HCT116 (cell line): ENCODE results near the gene MBP. TPM values are rescaled to one million over a fixed set of nuclear protein-coding genes. Genes with fewer than 3 reads are reported as not detected.

Experiments used
- ATAC-seq: fragments of 200-7000 bp; cut with Tn5 transposase; 2 replicates; pipeline ENCODE4 v1.9.1; 2020; ENCODE audit warnings: mild to moderate bottlenecking, moderate library complexity
- BruUV-seq: library from RNA; stranded (reverse); fragments of 400-500 nt; replicated peaks from 2 replicates; lab custom pipeline; 2021; lab: Mats Ljungman, UMichigan
- CTCF ChIA-PET: fragments of 300-600 bp; sonication (Branson Sonifier 250); formaldehyde crosslinking; loops from one replicate; lab custom pipeline; 2021; ENCODE audit warnings: antibody characterized with exemption; lab: Charles Lee
- POLR2A ChIA-PET: fragments of 300-600, 350-600 bp; sonication (Branson Sonifier 250); formaldehyde crosslinking; loops from one replicate; lab custom pipeline; 2021; ENCODE audit warnings: antibody characterized with exemption; lab: Charles Lee
- RAD21 ChIA-PET, 2 experiments: fragments of 300-600 bp; sonication (Branson Sonifier 250); formaldehyde crosslinking; loops; one replicate each; lab custom pipeline; 2023; ENCODE audit warnings: low total read pairs in 2 of 2; ENCODE audit not compliant: uncharacterized antibody in 2 of 2, unreplicated experiment in 2 of 2, low non-redundant PET in 1 of 2; lab: Charles Lee
- DNase-seq: peaks from one replicate; pipeline ENCODE4 v3.0.0-alpha.2; 2010; ENCODE audit warnings: low read depth, low spot score
- H2AFZ ChIP-seq: fragments of 200-600 bp; shearing (Covaris generic), sonication (generic); 2 replicates; pipeline ENCODE4 v1.6.1; 2017; ENCODE audit warnings: low read depth, mixed run types, mixed read lengths, antibody characterized with exemption, low read length; ENCODE audit not compliant: poor library complexity, severe bottlenecking
- H3K27ac ChIP-seq: 2 replicates; pipeline ENCODE4 v1.5.1; 2012; ENCODE audit warnings: low read depth, low read length
- H3K27me3 ChIP-seq: fragments of 200-600 bp; sonication (generic); 2 replicates; pipeline ENCODE4 v1.6.1; 2016; ENCODE audit warnings: mixed run types, low read length, mixed read lengths; ENCODE audit not compliant: insufficient read depth
- H3K36me3 ChIP-seq, 2 experiments: fragments of 200-500 bp in 1 of 2; fragments of 200-600 bp in 1 of 2; sonication (Bioruptor generic) in 1 of 2; sonication (generic) in 1 of 2; 2 replicates each; pipeline versions ENCODE4 v1.5.1 to v1.6.1; 2014 to 2016; ENCODE audit warnings: low read length in 2 of 2, inconsistent platforms in 1 of 2, mixed read lengths in 1 of 2, mixed run types in 1 of 2; ENCODE audit not compliant: insufficient read depth in 2 of 2, control insufficient read depth in 1 of 2
- H3K4me1 ChIP-seq, 2 experiments: fragments of 200-600 bp in 1 of 2; sonication (generic) in 1 of 2; 2 replicates each; pipeline versions ENCODE4 v1.5.1 to v1.6.1; 2012 to 2017; ENCODE audit warnings: low read length in 2 of 2, inconsistent platforms in 1 of 2, mild to moderate bottlenecking in 1 of 2, mixed read lengths in 1 of 2, mixed run types in 1 of 2, moderate library complexity in 1 of 2; ENCODE audit not compliant: insufficient read depth in 2 of 2, control insufficient read depth in 1 of 2
- H3K4me2 ChIP-seq: fragments of 200-600 bp; sonication (generic); 2 replicates; pipeline ENCODE4 v1.6.1; 2017; ENCODE audit warnings: mixed run types, low read length, mixed read lengths
- H3K4me3 ChIP-seq, 2 experiments: fragments of 200-600 bp in 1 of 2; sonication (generic) in 1 of 2; replicated peaks in 1 of 2; 2 replicates each; pipeline ENCODE4 v1.5.1; 2011 to 2016; ENCODE audit warnings: low read length in 2 of 2, control low read depth in 1 of 2, low read depth in 1 of 2, mild to moderate bottlenecking in 1 of 2, mixed read lengths in 1 of 2, mixed run types in 1 of 2
- H3K79me2 ChIP-seq: fragments of 200-600 bp; sonication (generic); 2 replicates; pipeline ENCODE4 v1.6.1; 2017; ENCODE audit warnings: mild to moderate bottlenecking, mixed run types, low read length, moderate library complexity, mixed read lengths; ENCODE audit not compliant: insufficient read depth
- H3K9ac ChIP-seq: fragments of 200-600 bp; sonication (generic); 2 replicates; pipeline ENCODE4 v1.6.1; 2016; ENCODE audit warnings: low read length, mixed read lengths
- H3K9me2 ChIP-seq: fragments of 200-600 bp; sonication (generic), shearing (Covaris generic); 2 replicates; pipeline ENCODE4 v1.6.1; 2017; ENCODE audit warnings: mixed run types, mild to moderate bottlenecking, moderate library complexity; ENCODE audit not compliant: insufficient read depth
- H3K9me3 ChIP-seq, 2 experiments: fragments of 200-500 bp in 1 of 2; fragments of 200-600 bp in 1 of 2; sonication (Bioruptor generic) in 1 of 2; sonication (generic) in 1 of 2; 2 replicates each; pipeline ENCODE4 v1.6.1; 2014 to 2017; ENCODE audit warnings: low read length in 2 of 2, mixed read lengths in 2 of 2, inconsistent platforms in 1 of 2, low read depth in 1 of 2, mild to moderate bottlenecking in 1 of 2, mixed run types in 1 of 2, moderate library complexity in 1 of 2; ENCODE audit not compliant: control insufficient read depth in 1 of 2, insufficient read depth in 1 of 2
- H4K20me1 ChIP-seq: fragments of 200-600 bp; sonication (generic), shearing (Covaris generic); 2 replicates; pipeline ENCODE4 v1.6.1; 2017; ENCODE audit warnings: mixed run types, mild to moderate bottlenecking, moderate library complexity; ENCODE audit not compliant: insufficient read depth
- CBX3 ChIP-seq: IDR thresholded peaks from 2 replicates; pipeline ENCODE4 v1.6.1; 2012; ENCODE audit warnings: low read depth
- EGR1 ChIP-seq: IDR thresholded peaks from 2 replicates; pipeline ENCODE4 v1.6.1; 2012; ENCODE audit warnings: low read depth
- ELF1 ChIP-seq: IDR thresholded peaks from 2 replicates; pipeline ENCODE4 v1.6.1; 2012; ENCODE audit warnings: low read depth, borderline replicate concordance
- EZH2 ChIP-seq: fragments of 200-600 bp; sonication (generic); IDR thresholded peaks from 2 replicates; pipeline ENCODE4 v1.6.1; 2017; ENCODE audit warnings: antibody characterized with exemption, mixed run types
- EZH2phosphoT487 ChIP-seq: fragments of 200-600 bp; IDR thresholded peaks from 2 replicates; pipeline ENCODE4 v1.6.1; 2018; ENCODE audit warnings: antibody characterized with exemption, borderline replicate concordance
- FOSL1 ChIP-seq: IDR thresholded peaks from 2 replicates; pipeline ENCODE4 v1.6.1; 2012; ENCODE audit warnings: low read depth
- MAX ChIP-seq: IDR thresholded peaks from 2 replicates; pipeline ENCODE4 v1.6.1; 2012
- POLR2A ChIP-seq: IDR thresholded peaks from 2 replicates; pipeline ENCODE4 v1.7.0; 2011; ENCODE audit warnings: borderline replicate concordance; ENCODE audit not compliant: insufficient read depth, insufficient read length; ENCODE audit errors: extremely low read depth
- POLR2AphosphoS5 ChIP-seq: IDR thresholded peaks from 2 replicates; pipeline ENCODE4 v1.6.1; 2011; ENCODE audit warnings: mild to moderate bottlenecking, low read depth, low read length, moderate library complexity
- RAD21 ChIP-seq: IDR thresholded peaks from 2 replicates; pipeline ENCODE4 v1.6.1; 2012; ENCODE audit warnings: low read depth, mild to moderate bottlenecking
- REST ChIP-seq: IDR thresholded peaks from 2 replicates; pipeline ENCODE4 v1.6.1; 2012; ENCODE audit warnings: low read depth
- SIN3A ChIP-seq: IDR thresholded peaks from 2 replicates; pipeline ENCODE4 v1.6.1; 2012; ENCODE audit warnings: low read depth
- SP1 ChIP-seq: IDR thresholded peaks from 2 replicates; pipeline ENCODE4 v1.6.1; 2012; ENCODE audit warnings: low read depth
- SRF ChIP-seq: IDR thresholded peaks from 2 replicates; pipeline ENCODE4 v1.6.1; 2012; ENCODE audit warnings: low read depth
- YY1 ChIP-seq: IDR thresholded peaks from 2 replicates; pipeline ENCODE4 v1.6.1; 2011; ENCODE audit warnings: low read length, low read depth, moderate library complexity, mild to moderate bottlenecking; ENCODE audit not compliant: insufficient replicate concordance; ENCODE audit errors: extremely low read depth
- ZBTB33 ChIP-seq: IDR thresholded peaks from 2 replicates; pipeline ENCODE4 v1.6.1; 2011; ENCODE audit warnings: mild to moderate bottlenecking, low read length, moderate library complexity; ENCODE audit not compliant: insufficient replicate concordance; ENCODE audit errors: extremely low read depth
- ZFX ChIP-seq: fragments of 450-650 bp; IDR thresholded peaks from 2 replicates; pipeline ENCODE4 v1.6.1; 2017
- intact Hi-C: fragments of 100-400 bp; cut with micrococcal nuclease; formaldehyde crosslinking; loops from 2 replicates; pipeline ENCODE4 v1.10.0; 2022
- total RNA-seq: library from RNA; stranded (reverse); gene quantifications from one replicate; pipeline ENCODE4 v1.2.1, GENCODE V29; 2021; ENCODE audit not compliant: unreplicated experiment

The MBP gene
- total RNA-seq, 1 experiment from 2014 or later, result 34.9 TPM

- POLR2A ChIA-PET, result interaction anchor here (0.7 kb wide), 1 partner anchor 202 kb away, joined by 3 read pairs; no protein-coding TSS in a partner anchor
- CTCF ChIA-PET, result no interaction called here
- Histone ChIP-seq H3K27ac (no peak overlapping the region), H3K36me3 (no peaks in the 10 kb centered on the region), H2AFZ (no peak overlapping the region), H3K27me3 (no peaks in the 10 kb centered on the region), H3K9ac (no peak overlapping the region)
- intact Hi-C loops, result no loop called here
- TF ChIP-seq SIN3A, result no peak
- TF ChIP-seq YY1, result no peak
- TF ChIP-seq SRF, result no peak
- TF ChIP-seq, all 23 proteins: peak for 0
- no peaks in the 10 kb centered on the region for H3K9me2 ChIP-seq
- H3K4me2 ChIP-seq, result no peak overlapping the region
- H3K4me3 ChIP-seq, result no peak overlapping the region
- H3K9me3 ChIP-seq, result no peaks in the 10 kb centered on the region
- BruUV-seq, result no TSS peak
- RAD21 ChIA-PET, result no interaction called here
- H3K4me1 ChIP-seq, result no peaks in the 10 kb centered on the region
- ATAC-seq, result no peak
- no peaks in the 10 kb centered on the region for H4K20me1 ChIP-seq
- no peaks in the 10 kb centered on the region for H3K79me2 ChIP-seq
- no peak for DNase-seq
These were observed 156.9 kb downstream of the MBP start for GRCh38 chr18:76975577-76976110.

- intact Hi-C loops, result no loop called here
- Histone ChIP-seq H3K9ac (no peak overlapping the region), H3K4me1 (no peaks in the 10 kb centered on the region), H3K36me3 (no peaks in the 10 kb centered on the region), H2AFZ (no peak overlapping the region), H3K9me3 (no peaks in the 10 kb centered on the region), H3K4me3 (no peak overlapping the region), H4K20me1 (no peaks in the 10 kb centered on the region), H3K9me2 (no peaks in the 10 kb centered on the region), H3K27me3 (no peaks in the 10 kb centered on the region), H3K27ac (no peak overlapping the region), H3K79me2 (no peaks in the 10 kb centered on the region), H3K4me2 (no peak overlapping the region)
- DNase-seq, result no peak
- ChIA-PET CTCF (no interaction called here), POLR2A (no interaction called here), RAD21 (no interaction called here)
- ATAC-seq, result no peak
- no TSS peak for BruUV-seq
- TF ChIP-seq FOSL1 (no peak), ELF1 (no peak), CBX3 (no peak), EZH2phosphoT487 (no peak), RAD21 (no peak), POLR2A (no peak), EGR1 (no peak), MAX (no peak), POLR2AphosphoS5 (no peak), SIN3A (no peak), EZH2 (no peak), ZBTB33 (no peak), SRF (no peak), ZFX (no peak), SP1 (no peak), REST (no peak)
These were observed 158.2 kb downstream of the MBP start for GRCh38 chr18:76974386-76974785.
